Left ventricle myocardium inferior (tissue), 1 donor: ENCODE measurements around the gene DNAJC3. TPM values are rescaled to one million over a fixed set of nuclear protein-coding genes. Genes with fewer than 3 reads are reported as not detected.
"Not testable (repeated sequence)": the region's sequence is repeated elsewhere in the genome, so short reads cannot be mapped to it uniquely, and the experiment has no call there.

ENCODE experiments used
- DNase-seq: peaks from one replicate; pipeline ENCODE4 v3.0.0-alpha.2; 2020
- H3K27ac ChIP-seq: fragments of 200-600 bp; replicated peaks from 2 replicates; pipeline ENCODE4 v1.8.0; 2021
- H3K27me3 ChIP-seq: fragments of 200-600 bp; 2 replicates; pipeline ENCODE4 v1.8.0; 2021; ENCODE audit warnings: low read depth
- H3K36me3 ChIP-seq: fragments of 200-600 bp; 2 replicates; pipeline ENCODE4 v1.8.0; 2021
- H3K4me1 ChIP-seq: fragments of 200-600 bp; 2 replicates; pipeline ENCODE4 v1.8.0; 2021
- H3K4me3 ChIP-seq: fragments of 200-600 bp; 2 replicates; pipeline ENCODE4 v1.8.0; 2021; ENCODE audit warnings: mild to moderate bottlenecking, moderate library complexity
- H3K9me3 ChIP-seq: fragments of 200-600 bp; replicated peaks from 2 replicates; pipeline ENCODE4 v1.8.0; 2021
- intact Hi-C: fragments of 100-400 bp; cut with micrococcal nuclease; formaldehyde crosslinking; loops from one replicate; pipeline ENCODE4 v1.11.0; 2022
- total RNA-seq: library from RNA; stranded (reverse); fragmentation: NEBNext Ultra II Directional; extraction: Animal tissue kit (Norgen Biotek cat#: 25700); gene quantifications from one replicate; pipeline ENCODE4 v1.2.1, GENCODE V29; 2021
- TF ChIP-seq, protein P1 (sequence below): fragments of 200-600 bp; IDR thresholded peaks from 2 replicates; pipeline ENCODE4 v1.8.0; 2021; ENCODE audit warnings: antibody characterized with exemption, mild to moderate bottlenecking, borderline replicate concordance
- donor health status: DM: no; HTN: yes; CAD: no; lungs with severe emphysema.

Gene DNAJC3
- total RNA-seq, 1 donor from 2014 or later = 31.5 TPM

DNA sequence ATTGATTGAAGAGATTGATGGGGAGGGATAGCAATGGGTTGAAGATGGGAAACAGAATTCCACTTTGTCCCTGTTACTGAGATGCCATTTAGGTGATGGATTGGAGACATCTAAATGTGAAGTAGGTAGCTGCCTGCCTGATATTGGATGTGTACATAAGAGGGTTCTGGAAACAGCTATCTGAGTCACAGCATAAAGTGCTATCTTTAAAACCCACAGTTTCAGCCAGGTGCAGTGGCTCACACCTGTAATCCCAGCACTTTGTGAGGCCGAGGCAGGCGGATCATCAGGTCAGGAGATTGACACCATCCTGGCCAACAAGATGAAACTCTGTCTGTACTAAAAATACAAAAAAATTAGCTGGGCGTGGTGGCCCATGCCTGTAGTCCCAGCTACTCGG lies 72.6 kb downstream of the DNAJC3 start:
- no peak overlapping the region for H3K4me3 ChIP-seq
- intact Hi-C loops = no loop called here
- TF ChIP-seq, protein P1, sequence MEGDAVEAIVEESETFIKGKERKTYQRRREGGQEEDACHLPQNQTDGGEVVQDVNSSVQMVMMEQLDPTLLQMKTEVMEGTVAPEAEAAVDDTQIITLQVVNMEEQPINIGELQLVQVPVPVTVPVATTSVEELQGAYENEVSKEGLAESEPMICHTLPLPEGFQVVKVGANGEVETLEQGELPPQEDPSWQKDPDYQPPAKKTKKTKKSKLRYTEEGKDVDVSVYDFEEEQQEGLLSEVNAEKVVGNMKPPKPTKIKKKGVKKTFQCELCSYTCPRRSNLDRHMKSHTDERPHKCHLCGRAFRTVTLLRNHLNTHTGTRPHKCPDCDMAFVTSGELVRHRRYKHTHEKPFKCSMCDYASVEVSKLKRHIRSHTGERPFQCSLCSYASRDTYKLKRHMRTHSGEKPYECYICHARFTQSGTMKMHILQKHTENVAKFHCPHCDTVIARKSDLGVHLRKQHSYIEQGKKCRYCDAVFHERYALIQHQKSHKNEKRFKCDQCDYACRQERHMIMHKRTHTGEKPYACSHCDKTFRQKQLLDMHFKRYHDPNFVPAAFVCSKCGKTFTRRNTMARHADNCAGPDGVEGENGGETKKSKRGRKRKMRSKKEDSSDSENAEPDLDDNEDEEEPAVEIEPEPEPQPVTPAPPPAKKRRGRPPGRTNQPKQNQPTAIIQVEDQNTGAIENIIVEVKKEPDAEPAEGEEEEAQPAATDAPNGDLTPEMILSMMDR = no peak

DNA sequence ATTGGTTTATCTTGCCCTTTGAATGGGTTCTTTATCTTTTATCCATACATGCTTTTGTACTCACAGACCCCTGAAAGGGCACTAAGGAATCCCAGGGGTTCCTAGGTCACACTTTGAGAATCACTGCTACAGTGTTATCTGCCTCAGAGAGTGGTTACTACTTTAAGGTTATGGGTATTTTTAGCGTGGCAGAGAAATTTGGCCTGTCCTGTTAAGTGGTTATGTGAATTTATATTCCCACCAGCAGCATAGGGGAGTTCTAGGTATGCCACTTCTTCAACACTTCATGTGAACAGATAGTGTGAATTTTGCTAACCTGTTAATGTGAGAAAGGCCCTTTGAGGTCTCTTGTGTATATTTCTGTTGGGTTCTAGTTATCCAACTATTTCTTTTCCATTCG lies 75.7 kb downstream of the DNAJC3 start:
- intact Hi-C loops = no loop called here
- Histone ChIP-seq H3K4me3 (no peak overlapping the region), H3K27ac (no peak overlapping the region), H3K36me3 (no peaks in the 10 kb centered on the region), H3K4me1 (peaks cover 19% of the 10 kb centered on the region), H3K9me3 (no peaks in the 10 kb centered on the region), H3K27me3 (no peaks in the 10 kb centered on the region)
- TF ChIP-seq, protein P1 = no peak
- DNase-seq = no peak

More for the DNA sequence above, 72.6 kb downstream of the DNAJC3 start:
- DNase-seq = no peak
- no peaks in the 10 kb centered on the region for H3K9me3 ChIP-seq
- no peak overlapping the region for H3K27ac ChIP-seq
- no peaks in the 10 kb centered on the region for H3K27me3 ChIP-seq
- peaks cover 44% of the 10 kb centered on the region for H3K4me1 ChIP-seq
- H3K36me3 ChIP-seq = no peaks in the 10 kb centered on the region

DNA sequence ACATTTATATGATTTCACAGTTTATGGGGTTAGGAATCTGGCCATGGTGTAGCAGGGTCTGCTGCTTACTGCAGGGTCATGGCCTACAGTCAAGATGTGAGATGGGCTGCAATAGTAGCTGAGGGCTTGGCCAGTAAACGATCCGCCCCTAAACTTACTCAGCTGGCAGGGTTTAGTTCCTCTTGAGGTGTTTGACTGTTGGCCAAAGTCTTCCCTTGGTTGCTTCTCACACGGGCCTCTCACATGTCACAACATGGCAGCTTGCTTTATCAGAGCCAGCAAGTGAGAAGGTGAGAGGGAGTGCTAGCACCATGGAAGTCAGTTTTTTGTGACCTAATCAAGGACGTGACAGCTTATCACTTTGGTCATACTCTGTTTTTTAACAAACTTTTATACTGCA lies 77.1 kb downstream of the DNAJC3 start:
- intact Hi-C loops = no loop called here
- Histone ChIP-seq H3K4me1 (peaks cover 17% of the 10 kb centered on the region), H3K27me3 (no peaks in the 10 kb centered on the region), H3K27ac (no peak overlapping the region), H3K9me3 (no peaks in the 10 kb centered on the region), H3K36me3 (peaks cover 10% of the 10 kb centered on the region), H3K4me3 (no peak overlapping the region)
- TF ChIP-seq, protein P1 = no peak
- no peak for DNase-seq

DNA sequence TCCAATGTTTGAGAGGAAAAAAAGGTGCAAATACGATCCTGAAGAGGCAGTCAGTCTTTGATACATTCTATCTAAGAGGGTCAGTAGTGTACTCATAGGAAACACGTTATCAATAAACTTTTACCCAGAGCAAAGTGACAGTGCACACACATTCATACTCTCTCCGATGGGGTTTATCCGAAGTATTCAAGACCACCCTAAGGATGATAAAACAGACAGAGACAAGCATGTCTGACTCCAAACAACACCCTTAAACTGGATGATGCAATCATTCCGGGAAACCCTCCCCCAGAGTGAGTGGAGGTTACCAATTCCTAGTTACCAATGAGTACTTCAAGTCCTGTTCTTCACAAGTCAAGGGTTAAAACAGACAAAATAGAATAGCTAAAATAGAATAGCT lies 79.1 kb downstream of the DNAJC3 start:
- Histone ChIP-seq H3K27me3 (no peaks in the 10 kb centered on the region), H3K27ac (no peak overlapping the region), H3K9me3 (no peaks in the 10 kb centered on the region), H3K4me1 (peaks cover 17% of the 10 kb centered on the region), H3K36me3 (peaks cover 20% of the 10 kb centered on the region), H3K4me3 (no peak overlapping the region)
- TF ChIP-seq, protein P1 = no peak
- no peak for DNase-seq
- intact Hi-C loops = no loop called here

DNA sequence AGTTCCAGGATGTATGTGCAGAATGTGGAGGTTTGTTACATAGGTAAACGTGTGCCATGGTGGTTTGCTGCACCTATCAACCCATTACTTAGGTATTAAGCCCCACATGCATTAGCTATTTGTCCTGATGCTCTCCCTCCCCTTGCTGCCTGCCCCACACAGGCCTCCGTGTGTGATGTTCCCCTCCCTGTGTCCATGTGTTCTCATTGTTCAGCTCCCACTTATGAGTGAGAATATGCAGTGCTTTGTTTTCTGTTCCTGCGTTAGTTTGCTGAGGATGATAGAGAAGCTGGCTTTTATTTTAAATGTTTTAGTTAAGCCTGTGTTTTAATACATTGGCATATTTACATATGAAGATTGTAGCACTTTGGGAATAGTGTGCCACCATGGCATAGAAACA lies 85.7 kb downstream of the DNAJC3 start:
- H3K4me1 ChIP-seq, H3K4me3 ChIP-seq, H3K27me3 ChIP-seq, intact Hi-C loops, H3K9me3 ChIP-seq, DNase-seq, H3K27ac ChIP-seq: not testable (repeated sequence)
- H3K36me3 ChIP-seq = peaks cover 74% of the 10 kb centered on the region

DNA sequence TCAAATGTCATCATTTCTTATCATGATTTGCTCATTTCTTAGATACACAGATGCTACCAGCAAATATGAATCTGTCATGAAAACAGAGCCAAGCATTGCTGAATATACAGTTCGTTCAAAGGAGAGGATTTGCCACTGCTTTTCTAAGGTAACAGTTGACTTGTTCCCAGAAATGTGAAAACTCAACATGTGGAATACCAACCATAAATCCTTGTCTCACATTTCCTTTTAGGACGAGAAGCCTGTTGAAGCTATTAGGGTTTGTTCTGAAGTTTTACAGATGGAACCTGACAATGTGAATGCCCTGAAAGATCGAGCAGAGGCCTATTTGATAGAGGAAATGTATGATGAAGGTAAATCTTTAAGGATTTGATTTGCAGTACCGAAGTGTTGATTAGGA lies 86.7 kb downstream of the DNAJC3 start:
- no peak for DNase-seq
- Histone ChIP-seq H3K9me3 (no peaks in the 10 kb centered on the region), H3K4me1 (no peaks in the 10 kb centered on the region), H3K36me3 (peaks cover 66% of the 10 kb centered on the region), H3K27ac (no peak overlapping the region), H3K4me3 (no peak overlapping the region), H3K27me3 (no peaks in the 10 kb centered on the region)
- intact Hi-C loops = no loop called here
- TF ChIP-seq, protein P1 = no peak
